GM23338 (cell line): ENCODE measurements around the gene PAK1IP1. TPM values are rescaled to one million over a fixed set of nuclear protein-coding genes. Genes with fewer than 3 reads are reported as not detected.

Experiments used
- ATAC-seq: fragments of 200-7000 bp; cut with Tn5 transposase; 3 replicates; pipeline ENCODE4 v1.9.1; 2020
- DNase-seq: peaks from one replicate; pipeline ENCODE4 v3.0.0-alpha.2; 2015; ENCODE audit warnings: low spot score
- H2AFZ ChIP-seq: fragments of 200-600 bp; sonication (generic); 2 replicates; pipeline ENCODE4 v1.8.0; 2016; ENCODE audit warnings: antibody characterized with exemption, mild to moderate bottlenecking, moderate library complexity
- H3F3A ChIP-seq: fragments of 200-600 bp; sonication (generic); replicated peaks from 2 replicates; pipeline ENCODE4 v1.8.0; 2017; ENCODE audit warnings: antibody characterized with exemption, mixed run types, low read depth
- H3K27ac ChIP-seq: fragments of 200-600 bp; sonication (generic); 2 replicates; pipeline ENCODE4 v1.6.1; 2016; ENCODE audit warnings: low read depth
- H3K27me3 ChIP-seq: fragments of 200-600 bp; sonication (generic); 2 replicates; pipeline ENCODE4 v1.8.0; 2016; ENCODE audit warnings: mild to moderate bottlenecking, mixed run types, moderate library complexity; ENCODE audit not compliant: insufficient read depth
- H3K36me3 ChIP-seq: fragments of 200-600 bp; sonication (generic); 2 replicates; pipeline ENCODE4 v1.8.0; 2016; ENCODE audit warnings: mild to moderate bottlenecking; ENCODE audit not compliant: insufficient read depth
- H3K4me1 ChIP-seq: fragments of 200-600 bp; sonication (generic); 2 replicates; pipeline ENCODE4 v1.8.0; 2016; ENCODE audit warnings: mild to moderate bottlenecking, moderate library complexity; ENCODE audit not compliant: insufficient read depth
- H3K4me2 ChIP-seq: fragments of 200-600 bp; sonication (generic); 2 replicates; pipeline ENCODE4 v1.7.1; 2017; ENCODE audit warnings: mixed run types
- H3K4me3 ChIP-seq: fragments of 200-600 bp; sonication (generic); 2 replicates; pipeline ENCODE4 v1.6.1; 2016; ENCODE audit warnings: mixed run types
- H3K79me2 ChIP-seq: fragments of 200-600 bp; sonication (generic); replicated peaks from 2 replicates; pipeline ENCODE4 v1.8.0; 2017; ENCODE audit warnings: mild to moderate bottlenecking; ENCODE audit not compliant: insufficient read depth
- H3K9me2 ChIP-seq: fragments of 200-600 bp; sonication (generic); 2 replicates; pipeline ENCODE4 v1.8.0; 2017; ENCODE audit not compliant: insufficient read depth
- H4K20me1 ChIP-seq: fragments of 200-600 bp; sonication (generic); replicated peaks from 2 replicates; pipeline ENCODE4 v1.8.0; 2017; ENCODE audit warnings: mild to moderate bottlenecking; ENCODE audit not compliant: insufficient read depth
- H3K27ac Mint-ChIP-seq: 2 replicates; pipeline ENCODE4 v1.8.0; 2020; ENCODE audit warnings: inconsistent platforms, mild to moderate bottlenecking, moderate library complexity, mixed read lengths
- H3K27me3 Mint-ChIP-seq: 3 replicates; pipeline ENCODE4 v1.8.0; 2022; ENCODE audit warnings: low read depth, mild to moderate bottlenecking, moderate library complexity, mixed read lengths, inconsistent platforms; ENCODE audit not compliant: insufficient read depth, poor library complexity
- H3K36me3 Mint-ChIP-seq: 3 replicates; pipeline ENCODE4 v1.8.0; 2021; ENCODE audit warnings: low read depth, mild to moderate bottlenecking, inconsistent platforms, moderate library complexity, mixed read lengths
- H3K4me1 Mint-ChIP-seq: 3 replicates; pipeline ENCODE4 v1.8.0; 2020; ENCODE audit warnings: mild to moderate bottlenecking, inconsistent platforms, mixed read lengths
- H3K4me3 Mint-ChIP-seq: 3 replicates; pipeline ENCODE4 v1.8.0; 2021; ENCODE audit warnings: moderate library complexity, mild to moderate bottlenecking, inconsistent platforms, mixed read lengths
- H3K9me3 Mint-ChIP-seq: 3 replicates; pipeline ENCODE4 v1.8.0; 2020; ENCODE audit warnings: moderate library complexity, mild to moderate bottlenecking, inconsistent platforms, mixed read lengths
- CTCF ChIP-seq, 2 experiments: fragments of 200-600 bp in 1 of 2; sonication (generic) in 1 of 2; conservative IDR thresholded peaks; 2 replicates each; pipeline versions ENCODE4 v1.5.1 to v1.6.1; 2016 to 2017; ENCODE audit warnings: antibody characterized with exemption in 2 of 2, low read depth in 2 of 2, mild to moderate bottlenecking in 2 of 2, moderate library complexity in 1 of 2
- EZH2 ChIP-seq: fragments of 200-600 bp; sonication (generic); IDR thresholded peaks from one replicate; pipeline ENCODE4 v1.8.0; 2017; ENCODE audit warnings: antibody characterized with exemption, mild to moderate bottlenecking, low read depth; ENCODE audit not compliant: unreplicated experiment
- EZH2phosphoT487 ChIP-seq: fragments of 200-600 bp; sonication (generic); IDR thresholded peaks from one replicate; pipeline ENCODE4 v1.8.1; 2018; ENCODE audit warnings: antibody characterized with exemption; ENCODE audit not compliant: unreplicated experiment
- NANOG ChIP-seq: IDR thresholded peaks from 2 replicates; pipeline ENCODE4 v1.6.1; 2016; ENCODE audit warnings: antibody characterized with exemption, borderline replicate concordance
- POLR2AphosphoS5 ChIP-seq: IDR thresholded peaks from 2 replicates; pipeline ENCODE4 v1.6.1; 2016; ENCODE audit warnings: antibody characterized with exemption, low read depth
- STAT1 ChIP-seq: IDR thresholded peaks from one replicate; pipeline ENCODE4 v1.6.1; 2016; ENCODE audit warnings: antibody characterized with exemption; ENCODE audit not compliant: unreplicated experiment
- ZNF114 ChIP-seq: fragments of 250-450 bp; sonication (Bioruptor Pico); IDR thresholded peaks from 2 replicates; pipeline ENCODE4 v1.5.0; 2020; ENCODE audit warnings: mild to moderate bottlenecking, moderate library complexity
- ZNF331 ChIP-seq: fragments of 250-450 bp; sonication (Bioruptor Pico); IDR thresholded peaks from 2 replicates; pipeline ENCODE4 v1.5.0; 2020; ENCODE audit warnings: low read depth, mild to moderate bottlenecking, moderate library complexity
- ZNF462 ChIP-seq: fragments of 250-450 bp; sonication (Bioruptor Pico); IDR thresholded peaks from 2 replicates; pipeline ENCODE4 v1.5.0; 2020; ENCODE audit warnings: mild to moderate bottlenecking, moderate library complexity
- polyA plus RNA-seq: library from polyadenylated mRNA; unstranded; fragments of >200 nt; fragmentation: Nextera tagmentation; extraction: Ambion mirVana; gene quantifications from 2 replicates; pipeline ENCODE4 v1.2.1, GENCODE V29; 2016
- total RNA-seq: library from RNA; depleted of rRNA; stranded (reverse); fragments of >200 nt; shearing (Covaris generic); gene quantifications from 2 replicates; pipeline ENCODE4 v1.2.3, GENCODE V29; 2014
- TF ChIP-seq, protein P1 (sequence below): IDR thresholded peaks from 2 replicates; pipeline ENCODE4 v1.6.1; 2016; ENCODE audit warnings: antibody characterized with exemption
- TF ChIP-seq, protein P2 (sequence below): IDR thresholded peaks from one replicate; pipeline ENCODE4 v1.6.1; 2018; ENCODE audit warnings: antibody characterized with exemption; ENCODE audit not compliant: unreplicated experiment

The PAK1IP1 gene
- total and polyA plus RNA-seq, 2 experiments from 2014 or later: 45.5 to 93.2 TPM

DNA sequence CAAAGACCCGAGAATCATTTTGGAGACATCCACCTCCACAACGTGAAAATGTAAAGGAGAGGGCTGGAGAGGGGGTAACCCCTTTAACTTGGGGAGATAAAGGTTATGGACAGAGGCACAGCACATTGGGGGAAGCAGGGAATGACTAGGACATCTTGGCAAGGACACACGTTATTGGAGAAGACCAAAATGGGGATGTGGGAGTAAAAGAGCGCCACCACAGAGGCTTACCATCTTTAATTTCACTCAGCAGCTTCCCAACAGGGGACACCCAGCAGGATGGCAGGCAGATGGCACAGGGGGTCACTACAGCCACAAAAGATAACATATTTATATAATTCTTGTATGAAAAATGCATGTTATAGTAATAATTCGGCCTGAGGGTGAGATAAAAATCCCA is 10.2 kb upstream of the PAK1IP1 start (continued):
- TF ChIP-seq, protein P1, sequence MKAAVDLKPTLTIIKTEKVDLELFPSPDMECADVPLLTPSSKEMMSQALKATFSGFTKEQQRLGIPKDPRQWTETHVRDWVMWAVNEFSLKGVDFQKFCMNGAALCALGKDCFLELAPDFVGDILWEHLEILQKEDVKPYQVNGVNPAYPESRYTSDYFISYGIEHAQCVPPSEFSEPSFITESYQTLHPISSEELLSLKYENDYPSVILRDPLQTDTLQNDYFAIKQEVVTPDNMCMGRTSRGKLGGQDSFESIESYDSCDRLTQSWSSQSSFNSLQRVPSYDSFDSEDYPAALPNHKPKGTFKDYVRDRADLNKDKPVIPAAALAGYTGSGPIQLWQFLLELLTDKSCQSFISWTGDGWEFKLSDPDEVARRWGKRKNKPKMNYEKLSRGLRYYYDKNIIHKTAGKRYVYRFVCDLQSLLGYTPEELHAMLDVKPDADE: no peak
- no peak for TF ChIP-seq ZNF462 (CRISPR knock-in tag)
- no peak for TF ChIP-seq EZH2phosphoT487
- no peak for TF ChIP-seq EZH2

DNA sequence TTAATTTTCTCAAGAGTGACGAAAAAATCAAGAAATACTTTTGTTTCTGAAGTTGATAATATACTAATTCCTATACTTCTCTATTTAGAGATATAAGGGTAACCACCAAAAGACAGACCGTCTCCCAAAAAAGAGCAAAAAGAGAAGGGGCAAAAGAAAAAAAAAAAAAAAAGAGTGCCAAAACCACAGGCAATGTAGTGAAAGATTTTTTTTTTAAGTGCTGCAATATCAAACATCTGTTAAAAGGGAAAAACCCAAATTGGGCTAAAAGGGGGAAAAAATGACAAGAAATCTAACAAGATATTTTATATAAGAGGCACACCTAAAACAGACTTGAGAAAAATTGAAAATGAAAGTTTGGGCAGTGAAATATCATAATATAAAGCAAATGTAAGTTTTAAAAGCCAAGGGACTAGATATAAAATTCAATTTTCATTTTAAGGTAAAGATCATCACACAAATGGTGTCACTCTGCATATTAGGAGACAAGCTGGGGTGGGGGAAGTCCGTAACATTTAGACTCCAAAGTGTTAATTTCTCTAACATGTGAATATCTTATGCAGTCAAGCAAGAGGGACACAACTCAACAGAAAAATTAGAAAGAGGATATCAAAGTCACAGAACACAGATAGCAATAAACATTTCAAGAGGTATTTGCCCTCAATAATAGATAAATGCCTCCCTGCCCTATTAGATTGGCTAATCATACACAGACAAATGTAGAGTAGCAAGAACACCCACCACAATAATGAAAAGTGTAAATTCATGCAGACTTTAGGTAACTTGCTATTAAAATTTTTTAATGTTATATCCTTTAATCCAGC is 9.5 kb upstream of the PAK1IP1 start:
- Histone ChIP-seq H3F3A (no peaks in the 10 kb centered on the region), H3K9me2 (0 out of 2 replicates have a peak, but pooled peaks cover 6% of the 10 kb centered on the region), H3K4me1 (peaks cover 12% of the 10 kb centered on the region), H3K4me2 (no peak overlapping the region), H4K20me1 (no peaks in the 10 kb centered on the region), H3K27ac (no peak overlapping the region), H3K4me3 (no peak overlapping the region), H3K79me2 (no peaks in the 10 kb centered on the region), H3K36me3 (peaks cover 9% of the 10 kb centered on the region; the same call in 1 of the 2 replicates), H3K27me3 (no peaks in the 10 kb centered on the region), H2AFZ (no peak overlapping the region)
- peaks cover 4% of the 10 kb centered on the region; the same call in 1 of the 3 replicates for H3K36me3 Mint-ChIP-seq
- ATAC-seq (no peak), DNase-seq (no peak)
- peaks cover 16% of the 10 kb centered on the region for H3K4me1 Mint-ChIP-seq
- no peak overlapping the region for H3K27ac Mint-ChIP-seq
- H3K27me3 Mint-ChIP-seq: no peaks in the 10 kb centered on the region
- no peak overlapping the region for H3K4me3 Mint-ChIP-seq
- H3K9me3 Mint-ChIP-seq: peaks cover 8% of the 10 kb centered on the region; the same call in 1 of the 3 replicates
- TF ChIP-seq NANOG (no peak), ZNF114 (CRISPR knock-in tag) (no peak), POLR2AphosphoS5 (no peak), ZNF331 (no peak), EZH2phosphoT487 (no peak), STAT1 (no peak), CTCF (conservative IDR thresholded peaks at IDR 0.05; ENCODE audit: low read depth in 2 of 2) (no peak), EZH2 (no peak)
- TF ChIP-seq, protein P2, sequence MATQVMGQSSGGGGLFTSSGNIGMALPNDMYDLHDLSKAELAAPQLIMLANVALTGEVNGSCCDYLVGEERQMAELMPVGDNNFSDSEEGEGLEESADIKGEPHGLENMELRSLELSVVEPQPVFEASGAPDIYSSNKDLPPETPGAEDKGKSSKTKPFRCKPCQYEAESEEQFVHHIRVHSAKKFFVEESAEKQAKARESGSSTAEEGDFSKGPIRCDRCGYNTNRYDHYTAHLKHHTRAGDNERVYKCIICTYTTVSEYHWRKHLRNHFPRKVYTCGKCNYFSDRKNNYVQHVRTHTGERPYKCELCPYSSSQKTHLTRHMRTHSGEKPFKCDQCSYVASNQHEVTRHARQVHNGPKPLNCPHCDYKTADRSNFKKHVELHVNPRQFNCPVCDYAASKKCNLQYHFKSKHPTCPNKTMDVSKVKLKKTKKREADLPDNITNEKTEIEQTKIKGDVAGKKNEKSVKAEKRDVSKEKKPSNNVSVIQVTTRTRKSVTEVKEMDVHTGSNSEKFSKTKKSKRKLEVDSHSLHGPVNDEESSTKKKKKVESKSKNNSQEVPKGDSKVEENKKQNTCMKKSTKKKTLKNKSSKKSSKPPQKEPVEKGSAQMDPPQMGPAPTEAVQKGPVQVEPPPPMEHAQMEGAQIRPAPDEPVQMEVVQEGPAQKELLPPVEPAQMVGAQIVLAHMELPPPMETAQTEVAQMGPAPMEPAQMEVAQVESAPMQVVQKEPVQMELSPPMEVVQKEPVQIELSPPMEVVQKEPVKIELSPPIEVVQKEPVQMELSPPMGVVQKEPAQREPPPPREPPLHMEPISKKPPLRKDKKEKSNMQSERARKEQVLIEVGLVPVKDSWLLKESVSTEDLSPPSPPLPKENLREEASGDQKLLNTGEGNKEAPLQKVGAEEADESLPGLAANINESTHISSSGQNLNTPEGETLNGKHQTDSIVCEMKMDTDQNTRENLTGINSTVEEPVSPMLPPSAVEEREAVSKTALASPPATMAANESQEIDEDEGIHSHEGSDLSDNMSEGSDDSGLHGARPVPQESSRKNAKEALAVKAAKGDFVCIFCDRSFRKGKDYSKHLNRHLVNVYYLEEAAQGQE: no peak
